GM18868 (cell line): ENCODE data around the gene RTBDN.
"Not testable (repeated sequence)": the region's sequence is repeated elsewhere in the genome, so short reads cannot be mapped to it uniquely, and the experiment has no call there.

Experiments
- ATAC-seq: cut with Tn5 transposase; IDR thresholded peaks from one replicate; pipeline ENCODE4 v1.9.1; 2021; ENCODE audit warnings: mild to moderate bottlenecking, moderate library complexity; ENCODE audit not compliant: unreplicated experiment

The RTBDN gene

GRCh38 chr19:12858041-12858928 lies 23.9 kb upstream of the RTBDN start:
- no peak for ATAC-seq

- ATAC-seq = no peak
Observed at GRCh38 chr19:12856653-12857052, 22.3 kb upstream of the RTBDN start.

GRCh38 chr19:12847159-12848139 lies 13.1 kb upstream of the RTBDN start:
- ATAC-seq = no peak

- not testable (repeated sequence) for ATAC-seq
Observed at GRCh38 chr19:12846613-12847012, 12.2 kb upstream of the RTBDN start.

GRCh38 chr19:12843999-12844732 lies 9.8 kb upstream of the RTBDN start:
- no peak for ATAC-seq

- no peak for ATAC-seq
Observed at GRCh38 chr19:12843328-12843727, 8.9 kb upstream of the RTBDN start.

- ATAC-seq = no peak
Observed at GRCh38 chr19:12842511-12842910, 8.1 kb upstream of the RTBDN start.

- ATAC-seq = no peak
Observed at GRCh38 chr19:12841094-12841493, 6.7 kb upstream of the RTBDN start.

GRCh38 chr19:12840091-12841079 lies 6.0 kb upstream of the RTBDN start:
- ATAC-seq = no peak

- no peak for ATAC-seq
Observed at GRCh38 chr19:12838886-12839756, 4.7 kb upstream of the RTBDN start.

GRCh38 chr19:12838182-12838885 lies 4.0 kb upstream of the RTBDN start, which contains the start of gene MAST1:
Gene MAST1, plus strand, starts transcription at chr19:12838515. Its CDS starts 58 bp downstream, at chr19:12838573.
- no peak for ATAC-seq

GRCh38 chr19:12837225-12837624 lies 2.8 kb upstream of the RTBDN start:
- no peak for ATAC-seq

GRCh38 chr19:12836529-12836863 lies 2.1 kb upstream of the RTBDN start:
- no peak for ATAC-seq

- no peak for ATAC-seq
Observed at GRCh38 chr19:12834976-12835757, 788 bp upstream of the RTBDN start.

GRCh38 chr19:12833738-12834565 lies 427 bp downstream of the RTBDN start:
- ATAC-seq = no peak

- ATAC-seq = no peak
Observed at GRCh38 chr19:12833418-12833737, 1.0 kb downstream of the RTBDN start.

- ATAC-seq = no peak
Observed at GRCh38 chr19:12828494-12828893, 5.9 kb downstream of the RTBDN start.
